ENCODE data around the gene ALMS1. TPM values are rescaled to one million over a fixed set of nuclear protein-coding genes. Genes with fewer than 3 reads are reported as not detected.
"Not testable (repeated sequence)": the region's sequence is repeated elsewhere in the genome, so short reads cannot be mapped to it uniquely, and the experiment has no call there.

The ALMS1 gene
- total RNA-seq, 4 donors from 2014 or later = 38.0 to 57.3 (median 49.8) TPM

- no peak overlapping the region for H3K4me3 ChIP-seq
- no peak overlapping the region for H3K27ac ChIP-seq
- DNase-seq (ENCODE audit: low spot score in 2 of 2) = no peak
- peaks cover 0 to 8% (median 0%) of the 10 kb centered on the region in 3 donors for H3K36me3 ChIP-seq
- no peaks in the 10 kb centered on the region for H3K4me1 ChIP-seq
- no peaks in the 10 kb centered on the region for H3K27me3 ChIP-seq
- H3K9me3 ChIP-seq = no peaks in the 10 kb centered on the region
- WGBS, 2 donors = 60 to 61% methylated on average over 2 of the region's 2 CpGs
- TF ChIP-seq, protein P1, sequence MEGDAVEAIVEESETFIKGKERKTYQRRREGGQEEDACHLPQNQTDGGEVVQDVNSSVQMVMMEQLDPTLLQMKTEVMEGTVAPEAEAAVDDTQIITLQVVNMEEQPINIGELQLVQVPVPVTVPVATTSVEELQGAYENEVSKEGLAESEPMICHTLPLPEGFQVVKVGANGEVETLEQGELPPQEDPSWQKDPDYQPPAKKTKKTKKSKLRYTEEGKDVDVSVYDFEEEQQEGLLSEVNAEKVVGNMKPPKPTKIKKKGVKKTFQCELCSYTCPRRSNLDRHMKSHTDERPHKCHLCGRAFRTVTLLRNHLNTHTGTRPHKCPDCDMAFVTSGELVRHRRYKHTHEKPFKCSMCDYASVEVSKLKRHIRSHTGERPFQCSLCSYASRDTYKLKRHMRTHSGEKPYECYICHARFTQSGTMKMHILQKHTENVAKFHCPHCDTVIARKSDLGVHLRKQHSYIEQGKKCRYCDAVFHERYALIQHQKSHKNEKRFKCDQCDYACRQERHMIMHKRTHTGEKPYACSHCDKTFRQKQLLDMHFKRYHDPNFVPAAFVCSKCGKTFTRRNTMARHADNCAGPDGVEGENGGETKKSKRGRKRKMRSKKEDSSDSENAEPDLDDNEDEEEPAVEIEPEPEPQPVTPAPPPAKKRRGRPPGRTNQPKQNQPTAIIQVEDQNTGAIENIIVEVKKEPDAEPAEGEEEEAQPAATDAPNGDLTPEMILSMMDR (IDR thresholded peaks at IDR 0.05) = no peak
- TF ChIP-seq EP300 (IDR thresholded peaks at IDR 0.05) = no peak
- TF ChIP-seq POLR2A (IDR thresholded peaks at IDR 0.05) = no peak
Measured at GRCh38 chr2:73593680-73594079, 208.0 kb downstream of the ALMS1 start.

DNA sequence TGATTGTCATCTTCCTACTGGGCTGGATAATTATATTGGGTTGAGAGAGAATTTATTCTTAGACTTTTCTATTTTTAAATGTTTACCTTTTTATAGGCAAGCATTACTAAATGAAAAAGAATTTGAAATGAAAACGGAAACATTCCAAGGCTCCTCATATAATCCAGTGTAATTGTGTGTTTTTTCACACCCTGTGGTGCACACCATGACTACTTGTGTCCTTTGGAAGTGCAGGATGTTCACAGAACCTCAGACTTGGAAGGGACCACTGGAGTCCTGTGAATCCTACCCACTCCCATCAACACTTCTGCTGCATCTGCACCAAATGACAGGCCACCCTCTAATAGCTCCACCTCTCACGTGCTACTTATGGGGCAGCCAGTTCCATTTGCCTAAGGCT lies 208.6 kb downstream of the ALMS1 start:
- TF ChIP-seq, protein P1 (IDR thresholded peaks at IDR 0.05) = no peak
- TF ChIP-seq EP300 (IDR thresholded peaks at IDR 0.05) = no peak
- Histone ChIP-seq H3K4me3 (no peak overlapping the region), H3K4me1 (no peaks in the 10 kb centered on the region), H3K36me3 (peaks cover 0 to 8% (median 0%) of the 10 kb centered on the region in 3 donors), H3K27me3 (no peaks in the 10 kb centered on the region), H3K27ac (no peak overlapping the region), H3K9me3 (no peaks in the 10 kb centered on the region)
- DNase-seq (ENCODE audit: low spot score in 2 of 2) = no peak
- 85 to 90% methylated on average over 2 of the region's 2 CpGs for WGBS, 2 donors

- peaks cover 0 to 63% (median 7%) of the 10 kb centered on the region in 3 donors for H3K36me3 ChIP-seq
- H3K27me3 ChIP-seq = no peaks in the 10 kb centered on the region
- TF ChIP-seq POLR2A (IDR thresholded peaks at IDR 0.05) = no peak
- TF ChIP-seq, protein P1 (IDR thresholded peaks at IDR 0.05) = no peak
- no peak for TF ChIP-seq EP300 (IDR thresholded peaks at IDR 0.05)
- H3K9me3 ChIP-seq = no peaks in the 10 kb centered on the region
- no peak overlapping the region for H3K27ac ChIP-seq
- WGBS, 2 donors = 75 to 85% methylated on average over 5 of the region's 5 CpGs
- H3K4me1 ChIP-seq = no peaks in the 10 kb centered on the region
- no peak for DNase-seq (ENCODE audit: low spot score in 2 of 2)
- no peak overlapping the region for H3K4me3 ChIP-seq
Measured at GRCh38 chr2:73601780-73602179, 216.1 kb downstream of the ALMS1 start.

GRCh38 chr2:73603099-73603588 lies 217.5 kb downstream of the ALMS1 start:
- not testable (repeated sequence) for DNase-seq (ENCODE audit: low spot score in 2 of 2); H3K4me3 ChIP-seq; H3K9me3 ChIP-seq; H3K27ac ChIP-seq; H3K27me3 ChIP-seq; H3K4me1 ChIP-seq
- peaks cover 0 to 68% (median 7%) of the 10 kb centered on the region in 3 donors for H3K36me3 ChIP-seq
- whole genome bisulfite sequencing, 2 donors = 66 to 79% methylated on average over 4 of the region's 4 CpGs

DNA sequence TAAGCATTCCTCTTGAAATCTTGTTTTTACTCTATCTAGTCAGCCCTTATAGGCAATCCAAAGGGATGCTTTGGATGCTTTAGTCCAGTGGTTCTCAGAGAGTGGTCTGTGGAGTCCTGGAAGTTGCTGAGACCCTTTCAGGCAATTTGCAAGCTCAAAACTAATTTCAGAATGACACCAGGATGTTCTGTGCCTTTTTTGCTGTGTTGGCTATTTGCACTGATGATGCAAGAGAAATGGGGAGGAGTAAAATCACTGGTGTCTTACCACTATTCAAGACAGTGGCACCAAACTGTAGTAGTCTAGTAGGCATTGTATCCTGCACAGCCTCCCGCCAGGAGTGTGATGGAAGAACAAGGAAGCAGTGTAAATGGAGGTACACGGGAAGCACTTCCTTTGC lies 219.0 kb downstream of the ALMS1 start:
- WGBS, 2 donors = 79 to 80% methylated on average over 2 of the region's 2 CpGs
- H3K36me3 ChIP-seq = peaks cover 0 to 81% (median 7%) of the 10 kb centered on the region in 3 donors
- not testable (repeated sequence) for H3K27me3 ChIP-seq; DNase-seq (ENCODE audit: low spot score in 2 of 2); H3K4me3 ChIP-seq; H3K9me3 ChIP-seq; H3K27ac ChIP-seq; H3K4me1 ChIP-seq

- Histone ChIP-seq H3K27me3 (no peaks in the 10 kb centered on the region), H3K4me3 (no peak overlapping the region), H3K9me3 (no peaks in the 10 kb centered on the region), H3K4me1 (no peaks in the 10 kb centered on the region), H3K27ac (no peak overlapping the region), H3K36me3 (peaks cover 0 to 63% (median 0%) of the 10 kb centered on the region in 3 donors)
- TF ChIP-seq POLR2A (IDR thresholded peaks at IDR 0.05) = no peak
- TF ChIP-seq EP300 (IDR thresholded peaks at IDR 0.05) = no peak
- TF ChIP-seq, protein P1 (IDR thresholded peaks at IDR 0.05) = no peak
- no peak for DNase-seq (ENCODE audit: low spot score in 2 of 2)
- 74 to 81% methylated on average over 3 of the region's 3 CpGs for WGBS, 2 donors
Measured at GRCh38 chr2:73610111-73610510, 224.5 kb downstream of the ALMS1 start.
